Hepatocyte (in vitro differentiated cells): ENCODE data around the gene RANBP17.

ENCODE experiments used
- EZH2phosphoT487 ChIP-seq: fragments of 200-600 bp; sonication (generic); IDR thresholded peaks from one replicate; pipeline ENCODE4 v1.6.1; 2018; ENCODE audit warnings: antibody characterized with exemption, mild to moderate bottlenecking, low read depth, moderate library complexity; ENCODE audit not compliant: unreplicated experiment, severe bottlenecking
- TF ChIP-seq, protein P1 (sequence below): fragments of 200-600 bp; sonication (generic); IDR thresholded peaks from 2 replicates; pipeline ENCODE4 v1.5.1; 2016; ENCODE audit warnings: antibody characterized with exemption, mild to moderate bottlenecking; ENCODE audit not compliant: poor library complexity

GRCh38 chr5:171149333-171149732, 287.5 kb downstream of the RANBP17 start:
- TF ChIP-seq, protein P1, sequence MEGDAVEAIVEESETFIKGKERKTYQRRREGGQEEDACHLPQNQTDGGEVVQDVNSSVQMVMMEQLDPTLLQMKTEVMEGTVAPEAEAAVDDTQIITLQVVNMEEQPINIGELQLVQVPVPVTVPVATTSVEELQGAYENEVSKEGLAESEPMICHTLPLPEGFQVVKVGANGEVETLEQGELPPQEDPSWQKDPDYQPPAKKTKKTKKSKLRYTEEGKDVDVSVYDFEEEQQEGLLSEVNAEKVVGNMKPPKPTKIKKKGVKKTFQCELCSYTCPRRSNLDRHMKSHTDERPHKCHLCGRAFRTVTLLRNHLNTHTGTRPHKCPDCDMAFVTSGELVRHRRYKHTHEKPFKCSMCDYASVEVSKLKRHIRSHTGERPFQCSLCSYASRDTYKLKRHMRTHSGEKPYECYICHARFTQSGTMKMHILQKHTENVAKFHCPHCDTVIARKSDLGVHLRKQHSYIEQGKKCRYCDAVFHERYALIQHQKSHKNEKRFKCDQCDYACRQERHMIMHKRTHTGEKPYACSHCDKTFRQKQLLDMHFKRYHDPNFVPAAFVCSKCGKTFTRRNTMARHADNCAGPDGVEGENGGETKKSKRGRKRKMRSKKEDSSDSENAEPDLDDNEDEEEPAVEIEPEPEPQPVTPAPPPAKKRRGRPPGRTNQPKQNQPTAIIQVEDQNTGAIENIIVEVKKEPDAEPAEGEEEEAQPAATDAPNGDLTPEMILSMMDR = no peak
- TF ChIP-seq EZH2phosphoT487 = no peak
